H7 (cell line): ENCODE data around the gene TPO. TPM values are rescaled to one million over a fixed set of nuclear protein-coding genes. Genes with fewer than 3 reads are reported as not detected.
A peak's percentile ranks its signal among the peaks of the same experiment; 100 is the strongest.

Experiments used
- DNase-seq: peaks from one replicate; pipeline ENCODE4 v3.0.0; 2012
- H3K27me3 ChIP-seq: 2 replicates; pipeline ENCODE4 v1.6.0; 2011; ENCODE audit warnings: mild to moderate bottlenecking, low read length; ENCODE audit not compliant: control insufficient read depth, insufficient read depth
- H3K36me3 ChIP-seq: replicated peaks from 2 replicates; pipeline ENCODE4 v1.5.1; 2011; ENCODE audit warnings: low read length; ENCODE audit not compliant: control insufficient read depth, insufficient read depth
- H3K4me3 ChIP-seq: 2 replicates; pipeline ENCODE4 v1.5.1; 2011; ENCODE audit warnings: low read depth, mild to moderate bottlenecking, control low read depth, low read length, moderate library complexity; ENCODE audit not compliant: insufficient read depth
- total RNA-seq: library from RNA; depleted of rRNA; stranded (reverse); fragments of >200 nt; shearing (Covaris generic); gene quantifications from 2 replicates; pipeline ENCODE4 v1.2.3, GENCODE V29; 2014

The TPO gene
- total RNA-seq, 1 experiment from 2014 or later = not detected

- Histone ChIP-seq H3K36me3 (no peaks in the 10 kb centered on the region), H3K4me3 (no peak overlapping the region), H3K27me3 (no peaks in the 10 kb centered on the region)
- DNase-seq = no peak
These were observed 168.8 kb downstream of the TPO start for GRCh38 chr2:1581965-1582625.

- Histone ChIP-seq H3K36me3 (no peaks in the 10 kb centered on the region), H3K4me3 (no peak overlapping the region), H3K27me3 (no peaks in the 10 kb centered on the region)
- DNase-seq = no peak
These were observed 169.7 kb downstream of the TPO start for GRCh38 chr2:1582891-1583341.

GRCh38 chr2:1584051-1584531 lies 170.8 kb downstream of the TPO start:
- Histone ChIP-seq H3K36me3 (no peaks in the 10 kb centered on the region), H3K27me3 (no peaks in the 10 kb centered on the region), H3K4me3 (no peak overlapping the region)
- no peak for DNase-seq

- no peaks in the 10 kb centered on the region for H3K27me3 ChIP-seq
- no peak for DNase-seq
- no peaks in the 10 kb centered on the region for H3K36me3 ChIP-seq
- no peak overlapping the region for H3K4me3 ChIP-seq
These were observed 171.6 kb downstream of the TPO start for GRCh38 chr2:1584691-1585485.

- Histone ChIP-seq H3K36me3 (no peaks in the 10 kb centered on the region), H3K4me3 (no peak overlapping the region), H3K27me3 (no peaks in the 10 kb centered on the region)
- no peak for DNase-seq
These were observed 172.4 kb downstream of the TPO start for GRCh38 chr2:1585635-1586034.

GRCh38 chr2:1586251-1586922 lies 173.1 kb downstream of the TPO start:
- no peak for DNase-seq
- Histone ChIP-seq H3K36me3 (no peaks in the 10 kb centered on the region), H3K27me3 (no peaks in the 10 kb centered on the region), H3K4me3 (no peak overlapping the region)

- H3K4me3 ChIP-seq = no peak overlapping the region
- H3K36me3 ChIP-seq = no peaks in the 10 kb centered on the region
- DNase-seq = no peak
- no peaks in the 10 kb centered on the region for H3K27me3 ChIP-seq
These were observed 173.9 kb downstream of the TPO start for GRCh38 chr2:1586923-1587840.

- no peaks in the 10 kb centered on the region for H3K36me3 ChIP-seq
- no peak for DNase-seq
- no peak overlapping the region for H3K4me3 ChIP-seq
- no peaks in the 10 kb centered on the region for H3K27me3 ChIP-seq
These were observed 175.1 kb downstream of the TPO start for GRCh38 chr2:1588051-1588977.

- DNase-seq = peak; percentile 76
- H3K27me3 ChIP-seq = no peaks in the 10 kb centered on the region
- H3K4me3 ChIP-seq = no peak overlapping the region
- no peaks in the 10 kb centered on the region for H3K36me3 ChIP-seq
These were observed 175.8 kb downstream of the TPO start for GRCh38 chr2:1588978-1589621.

- Histone ChIP-seq H3K27me3 (no peaks in the 10 kb centered on the region), H3K4me3 (no peak overlapping the region), H3K36me3 (no peaks in the 10 kb centered on the region)
- peak; percentile 82 for DNase-seq
These were observed 177.6 kb downstream of the TPO start for GRCh38 chr2:1590596-1591460.

GRCh38 chr2:1591461-1591770 lies 178.2 kb downstream of the TPO start:
- Histone ChIP-seq H3K36me3 (no peaks in the 10 kb centered on the region), H3K4me3 (no peak overlapping the region), H3K27me3 (no peaks in the 10 kb centered on the region)
- no peak for DNase-seq
